ENCODE results near the gene NPFFR1.
"Not testable (repeated sequence)": the region's sequence is repeated elsewhere in the genome, so short reads cannot be mapped to it uniquely, and the experiment has no call there.

NPFFR1 gene

DNA sequence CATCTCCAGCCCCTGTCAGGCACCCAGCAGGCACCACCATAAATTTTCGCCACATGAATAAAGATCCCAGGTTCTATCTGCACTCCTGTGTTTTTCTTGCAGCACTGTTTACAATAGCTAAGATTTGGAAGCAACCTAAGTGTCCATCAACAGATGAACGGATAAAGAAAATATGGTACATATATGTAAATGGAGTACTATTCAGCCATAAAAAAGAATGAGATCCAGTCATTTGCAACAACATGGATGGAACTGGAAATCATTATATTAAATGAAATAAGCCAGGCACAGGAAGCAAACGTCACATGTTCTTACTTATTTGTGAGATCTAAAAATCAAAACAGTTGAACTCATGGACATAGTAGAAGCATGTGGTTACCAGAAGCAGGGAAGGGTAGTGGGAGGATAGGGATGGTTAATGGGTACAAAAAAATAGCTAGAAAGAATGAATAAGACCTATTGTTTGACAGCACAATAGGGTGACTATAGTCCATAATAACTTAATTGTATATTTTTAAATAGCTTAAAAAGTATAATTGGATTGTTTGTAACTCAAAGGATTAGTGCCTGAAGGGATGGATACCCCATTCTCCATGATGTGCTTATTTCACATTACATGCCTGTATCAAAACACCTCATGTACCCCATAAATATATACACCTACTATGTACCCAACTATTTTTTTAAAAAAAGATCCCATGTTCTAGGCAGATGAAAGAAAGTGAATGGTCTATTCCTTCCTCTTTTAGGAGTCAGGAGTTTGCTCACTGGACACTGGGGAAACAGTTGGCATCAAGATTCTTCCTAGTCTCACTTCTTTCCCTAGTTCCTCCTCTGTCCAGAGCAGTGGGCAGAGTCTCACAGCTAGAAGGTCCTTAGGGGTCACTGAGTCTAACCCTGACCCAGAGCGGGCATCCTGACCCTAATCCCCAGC is 1.0 kb upstream of the NPFFR1 start:
- no peak for DNase-seq

DNA sequence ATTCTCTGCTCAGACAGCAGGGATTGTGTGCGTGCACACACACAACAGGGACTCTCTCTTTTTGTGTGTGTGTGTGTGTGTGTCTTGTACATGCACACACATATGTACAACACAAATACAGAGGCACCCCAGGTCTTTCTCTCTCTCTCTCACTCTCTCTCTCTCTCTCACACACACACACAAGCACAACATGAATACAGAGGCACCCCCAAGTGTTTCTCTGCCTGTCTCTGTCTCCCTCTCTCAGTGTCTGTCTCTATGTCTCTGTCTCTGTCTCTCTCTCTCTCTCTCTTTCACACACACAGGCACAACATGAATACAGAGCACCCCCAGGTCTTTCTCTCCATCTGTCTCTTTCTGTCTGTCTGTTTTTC is 746 bp downstream of the NPFFR1 start:
- no peak for DNase-seq

DNA sequence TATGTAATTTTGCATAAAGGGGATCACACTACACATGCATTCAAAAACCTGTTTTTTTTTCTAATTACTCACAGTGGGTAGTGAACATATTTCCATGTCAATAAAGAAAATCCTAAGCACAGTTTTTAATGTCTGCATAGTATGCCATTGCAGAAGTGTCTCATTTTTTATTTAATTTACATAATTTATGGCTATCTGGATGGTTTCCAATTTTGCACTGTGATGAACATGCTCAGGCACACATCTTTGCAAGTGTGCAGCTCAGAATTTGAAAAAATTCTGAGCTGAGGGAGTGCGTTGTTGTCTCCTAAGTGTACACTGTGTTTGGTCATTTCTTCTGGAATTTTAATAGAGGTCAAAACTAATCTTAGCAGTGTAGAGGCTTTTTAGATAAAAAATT is 2.2 kb downstream of the NPFFR1 start:
- no peak for DNase-seq

DNA sequence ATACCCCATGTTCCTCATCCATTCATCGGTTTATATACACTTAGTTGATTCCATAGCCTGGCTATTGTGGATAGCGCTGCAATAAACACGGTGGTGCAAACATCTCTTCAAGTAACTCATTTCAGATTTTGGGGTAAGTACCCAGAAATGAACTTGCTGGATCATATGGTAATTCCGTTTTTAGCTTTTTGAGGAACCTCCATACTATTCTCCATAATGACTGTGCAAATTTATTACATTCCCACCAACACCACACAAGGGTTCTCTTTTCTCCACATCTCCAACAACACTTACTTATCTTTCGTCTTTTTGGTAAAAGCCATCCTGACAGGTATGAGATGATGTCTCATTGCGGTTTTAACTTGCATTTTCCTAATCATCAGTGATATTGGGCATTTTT is 3.7 kb downstream of the NPFFR1 start:
- DNase-seq = no peak

DNA sequence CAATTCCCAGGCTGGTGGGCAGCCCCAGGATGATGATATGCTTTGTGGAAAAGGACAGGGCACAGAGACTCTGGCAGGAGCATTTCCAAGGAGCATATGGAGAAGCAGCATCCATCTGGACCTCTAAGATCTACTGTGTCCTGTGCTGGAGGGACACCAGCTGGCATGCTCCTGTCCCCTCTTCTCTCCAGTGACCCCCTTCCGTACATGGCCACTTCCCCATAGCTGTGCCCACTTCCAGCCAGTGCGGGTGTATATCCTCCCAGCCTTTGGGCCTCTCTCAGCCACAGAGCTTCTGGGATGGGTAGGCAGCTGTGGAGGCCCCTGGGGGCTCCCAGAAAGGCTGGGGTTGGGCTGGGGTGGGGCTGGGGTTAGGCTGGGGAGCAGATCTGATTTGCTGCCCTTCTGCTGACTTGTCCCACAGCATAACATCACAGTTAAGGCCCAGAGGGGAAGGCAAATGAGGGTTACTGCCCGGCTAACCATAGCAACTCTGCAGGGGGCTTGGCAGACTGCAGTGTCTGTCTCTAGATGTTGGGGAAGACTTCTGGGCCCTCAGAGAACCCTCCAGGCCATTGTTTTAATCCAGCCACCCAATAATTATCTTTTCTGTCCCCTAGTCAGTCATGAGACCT is 6.3 kb downstream of the NPFFR1 start:
- DNase-seq = no peak

DNA sequence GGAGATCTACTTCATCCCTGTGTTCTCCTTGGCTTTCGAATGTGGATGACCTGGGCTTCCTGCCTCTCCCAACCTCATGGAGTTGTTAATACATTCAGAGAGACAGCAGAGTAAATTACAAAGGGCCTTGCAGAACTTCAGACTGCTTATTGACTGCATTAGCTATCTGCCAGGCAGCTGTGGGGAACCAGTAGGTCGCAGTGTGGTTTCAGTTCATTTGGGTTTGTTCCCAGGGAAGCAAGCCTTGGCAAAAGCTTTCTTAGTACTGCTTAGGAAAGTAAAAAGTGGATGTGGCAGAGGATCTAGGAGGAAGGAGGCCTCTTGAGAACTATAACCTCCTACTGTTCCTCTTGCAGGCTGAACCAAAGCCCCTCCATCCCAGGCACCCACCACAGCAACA is 9.2 kb downstream of the NPFFR1 start:
- peak; percentile 45 for DNase-seq

DNA sequence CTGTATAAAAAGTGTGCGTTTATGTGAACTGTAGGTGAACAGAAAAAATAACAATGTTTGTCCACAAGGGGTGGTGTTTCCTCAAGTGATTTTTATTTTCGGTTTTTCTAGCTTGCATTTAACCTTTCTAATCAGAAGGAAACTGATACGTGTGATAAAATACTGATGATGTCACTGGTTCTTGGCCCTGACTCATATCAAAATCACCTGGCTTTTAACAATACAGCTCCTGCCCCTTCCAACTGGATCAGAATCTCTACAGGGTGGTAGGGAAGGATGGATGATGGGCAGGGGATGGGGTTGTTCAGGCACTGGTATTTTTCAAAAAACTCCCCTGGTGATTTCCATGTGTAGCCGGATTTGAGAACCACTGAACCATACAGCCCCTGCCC is 10.9 kb downstream of the NPFFR1 start:
- no peak for DNase-seq

DNA sequence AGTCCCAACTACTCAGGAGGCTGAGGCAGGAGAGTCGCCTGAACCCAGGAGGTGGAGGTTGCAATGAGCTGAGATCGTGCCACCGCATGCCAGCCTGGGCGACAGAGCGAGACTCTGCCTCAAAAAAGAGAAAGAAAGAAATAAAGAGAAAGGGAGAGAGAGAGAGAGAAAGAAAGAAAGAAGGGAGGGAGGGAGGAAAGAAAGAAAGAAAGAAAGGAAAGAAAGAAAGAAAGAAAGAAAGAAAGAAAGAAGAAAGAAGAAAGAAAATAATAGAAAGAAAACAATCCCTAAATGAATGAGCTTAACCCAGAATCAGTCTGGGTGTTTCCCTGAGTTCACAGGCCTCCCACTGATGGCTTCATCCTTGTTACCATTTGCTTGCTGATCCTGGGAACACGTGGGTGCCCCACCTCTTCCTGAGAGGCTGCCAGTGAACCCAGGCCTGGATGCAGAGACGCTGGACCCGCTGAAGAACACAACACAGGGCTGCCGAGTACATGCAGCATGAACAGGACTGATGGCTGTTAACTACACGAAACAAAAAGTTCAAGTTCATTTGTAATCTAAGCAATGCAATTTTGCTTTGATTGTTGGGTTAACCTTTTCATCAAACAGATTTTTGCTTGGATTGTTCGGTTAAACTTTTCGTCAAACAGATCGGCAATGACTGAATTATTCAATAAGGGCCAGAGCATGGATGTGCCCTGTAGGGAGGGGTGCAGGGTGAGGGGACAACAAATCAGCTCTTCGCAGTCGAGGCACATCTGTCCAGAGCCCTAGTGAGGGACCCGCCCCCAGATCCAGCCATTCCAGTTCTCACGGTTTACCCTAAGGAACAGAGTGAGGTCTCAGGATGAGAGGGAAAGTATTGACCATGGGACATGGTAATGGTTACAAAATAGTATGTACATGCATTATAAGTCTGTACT is 11.5 kb downstream of the NPFFR1 start:
- DNase-seq = no peak

DNA sequence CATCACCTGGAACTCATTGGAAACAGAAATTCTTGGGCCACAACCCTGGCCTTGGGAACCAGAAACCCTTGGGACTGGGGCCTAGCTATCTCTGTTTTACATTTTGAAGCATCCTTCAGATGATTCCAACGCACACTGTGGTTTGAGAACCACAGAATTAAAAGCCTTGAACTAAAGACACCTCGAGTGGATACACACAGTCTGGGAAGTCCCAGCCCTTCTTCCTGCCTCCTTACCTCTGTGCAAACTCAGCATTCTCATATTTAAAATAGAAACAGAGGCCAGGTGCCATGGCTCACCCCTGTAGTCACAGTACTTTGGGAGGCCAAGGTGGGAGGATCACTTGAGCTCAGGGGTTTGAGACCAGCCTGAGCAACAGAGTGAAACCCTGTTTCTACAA is 12.9 kb downstream of the NPFFR1 start:
- DNase-seq = no peak

DNA sequence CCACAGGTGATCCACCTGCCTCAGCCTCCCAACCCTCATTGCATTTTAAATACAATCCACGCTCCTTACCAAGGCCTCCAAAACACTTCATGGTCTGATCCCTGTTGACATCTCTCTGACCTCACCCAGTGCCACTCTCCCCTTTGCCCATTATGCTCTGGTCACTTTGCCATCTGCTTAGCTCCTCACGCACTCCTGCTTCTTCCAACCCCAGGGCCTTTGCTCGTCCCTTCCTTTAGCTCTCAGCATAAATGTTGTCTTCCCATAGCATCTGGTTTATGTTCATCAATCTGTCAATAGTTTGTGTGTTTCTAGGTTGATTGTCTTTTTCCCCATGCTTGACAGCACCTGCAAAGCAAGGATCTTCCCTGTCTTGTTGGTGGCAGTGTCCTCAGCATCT is 14.1 kb downstream of the NPFFR1 start:
- DNase-seq = no peak

DNA sequence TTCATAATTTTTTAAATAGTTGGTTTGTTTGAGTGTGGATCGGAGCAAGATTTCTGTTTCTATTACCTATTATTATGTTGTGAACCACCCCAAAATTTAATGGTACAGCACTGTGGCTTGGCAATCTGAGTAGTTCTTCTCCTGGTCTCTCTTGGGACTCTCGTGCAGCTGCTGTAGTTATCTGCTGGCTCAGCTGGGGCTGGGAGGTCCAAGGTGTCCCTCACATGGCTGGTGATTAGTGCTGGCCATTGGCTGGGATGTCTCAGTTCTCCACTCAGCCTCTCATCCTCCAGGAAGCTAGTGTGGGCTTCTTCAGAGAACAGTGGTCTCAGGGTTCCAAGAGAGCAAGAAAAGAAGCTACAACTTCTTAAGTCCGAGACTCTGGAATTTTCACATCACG is 15.4 kb downstream of the NPFFR1 start:
- no peak for DNase-seq

DNA sequence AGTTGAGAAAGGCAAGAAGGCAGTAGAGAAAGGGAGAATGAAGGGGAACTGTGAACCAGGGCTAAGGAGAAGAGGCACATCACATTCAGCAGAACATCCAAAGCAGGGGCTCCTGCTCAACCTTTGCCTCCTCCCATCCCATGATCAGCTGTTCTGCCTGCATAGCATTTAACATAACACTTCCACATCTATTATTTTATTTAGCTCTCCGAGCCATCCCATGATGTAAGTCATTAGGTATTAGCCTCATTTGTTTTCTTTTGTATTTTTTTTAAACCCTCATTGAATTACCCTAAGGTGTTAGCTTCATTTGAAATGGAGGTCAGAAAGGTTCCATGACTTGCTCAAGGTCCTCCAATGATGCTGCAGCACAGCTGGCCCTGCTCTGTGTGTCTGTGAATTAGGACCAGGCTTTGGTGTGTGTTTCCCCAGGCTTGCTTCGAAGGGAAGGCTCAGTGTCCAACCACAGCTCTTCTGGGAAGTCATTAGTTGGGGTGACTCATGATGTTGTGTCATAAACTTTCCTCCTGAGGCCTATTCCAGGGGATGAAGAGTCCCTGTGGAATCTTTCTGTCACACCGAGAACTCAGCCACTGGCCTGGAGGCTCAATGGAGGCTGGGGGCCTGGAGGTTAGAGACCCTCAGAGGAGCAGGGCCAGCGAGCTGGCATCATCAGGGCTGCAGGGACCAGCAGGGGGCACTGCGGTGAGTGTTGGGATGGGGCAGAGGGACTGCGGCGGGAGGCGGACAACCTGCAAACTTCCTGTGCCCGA is 16.5 kb downstream of the NPFFR1 start:
- peak; percentile 92 for DNase-seq

DNA sequence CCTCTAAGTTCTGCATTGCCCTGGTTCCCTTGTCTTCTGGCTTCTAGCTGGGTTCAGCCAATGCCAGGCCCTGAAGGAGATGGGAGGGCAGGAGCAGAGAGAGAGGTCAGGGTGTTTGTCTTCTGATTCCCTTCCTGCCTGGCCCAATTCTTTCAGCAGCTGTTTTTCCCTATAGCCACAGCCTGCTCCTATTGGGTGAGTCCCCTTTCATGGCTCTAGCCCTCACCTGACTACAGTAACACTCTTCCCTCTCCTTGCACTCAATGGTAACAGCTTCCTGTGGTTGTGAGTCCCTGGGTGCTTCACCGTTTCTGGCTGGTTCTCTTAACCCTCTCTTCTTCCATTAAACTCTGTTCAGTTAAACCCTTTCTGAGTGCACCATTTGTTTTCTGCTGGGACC is 17.1 kb downstream of the NPFFR1 start:
- DNase-seq = no peak

DNA sequence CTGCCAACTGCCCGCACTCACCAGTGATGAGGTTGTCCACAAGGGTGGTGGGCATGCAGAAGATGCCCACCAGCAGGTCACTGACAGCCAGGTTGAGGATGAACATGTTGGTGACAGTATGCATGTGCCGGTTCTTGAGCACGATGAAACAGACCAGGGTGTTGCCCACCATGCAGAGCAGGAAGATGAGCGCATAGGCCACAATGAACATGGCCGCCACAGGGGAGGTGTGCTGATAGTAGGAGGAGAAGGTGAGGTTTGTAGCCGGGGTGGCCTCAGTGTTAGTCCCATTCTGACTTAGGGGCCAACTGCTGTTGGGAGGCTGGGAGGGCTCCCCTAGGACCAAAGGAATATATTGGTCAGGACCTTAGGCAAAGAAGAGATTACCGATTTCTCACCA is 17.7 kb downstream of the NPFFR1 start:
- DNase-seq = no peak

DNA sequence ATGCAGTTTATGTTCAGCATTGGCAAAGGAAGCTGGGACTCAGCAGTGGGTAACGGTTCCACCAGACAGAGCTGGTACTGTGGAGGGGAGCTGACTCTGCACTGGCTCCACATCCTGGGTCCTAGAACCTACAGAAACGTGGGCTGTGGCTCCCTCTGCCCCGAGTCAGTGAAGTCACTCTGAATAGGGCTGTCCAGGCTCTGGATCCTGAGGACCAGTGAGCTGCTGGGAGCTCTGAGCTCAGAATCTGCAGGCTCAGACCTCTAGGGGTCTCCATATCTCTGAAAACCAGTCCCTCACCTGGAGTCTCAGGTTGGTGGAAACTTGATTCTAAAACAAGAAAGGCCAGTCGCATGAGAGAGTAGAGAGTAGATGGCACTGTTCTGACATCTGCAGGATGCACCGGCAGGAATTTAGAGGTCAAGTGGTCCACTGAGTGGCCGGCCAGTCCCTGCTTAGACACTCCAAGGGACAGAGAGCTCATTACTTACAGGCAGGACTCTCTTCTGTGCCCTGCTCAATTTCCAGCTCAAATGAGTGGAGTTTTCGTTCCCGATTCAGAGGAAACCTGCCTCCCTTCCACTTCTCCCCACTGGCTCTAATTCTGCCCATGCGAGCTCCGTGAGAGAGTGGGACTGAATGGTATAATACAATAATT is 18.6 kb downstream of the NPFFR1 start:
- DNase-seq = no peak

DNA sequence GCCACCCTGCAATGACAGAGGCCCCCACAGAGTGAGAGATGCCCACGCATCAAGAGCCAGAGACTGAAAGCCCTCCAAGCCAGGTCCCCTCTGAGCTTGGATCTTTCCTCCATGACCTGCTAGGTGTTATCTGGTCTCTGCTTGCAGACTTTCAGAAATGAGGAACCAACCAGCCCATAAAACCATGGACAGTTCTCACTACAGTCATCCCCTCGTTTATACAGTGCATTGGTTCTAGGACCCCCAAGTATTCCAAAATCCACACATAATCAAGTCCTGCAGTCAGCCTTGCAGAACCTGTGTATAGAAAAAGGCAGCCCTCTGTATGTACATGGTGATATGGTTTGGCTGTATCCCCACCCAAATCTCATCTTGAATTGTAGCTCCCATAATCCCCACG is 23.1 kb downstream of the NPFFR1 start:
- no peak for DNase-seq

DNA sequence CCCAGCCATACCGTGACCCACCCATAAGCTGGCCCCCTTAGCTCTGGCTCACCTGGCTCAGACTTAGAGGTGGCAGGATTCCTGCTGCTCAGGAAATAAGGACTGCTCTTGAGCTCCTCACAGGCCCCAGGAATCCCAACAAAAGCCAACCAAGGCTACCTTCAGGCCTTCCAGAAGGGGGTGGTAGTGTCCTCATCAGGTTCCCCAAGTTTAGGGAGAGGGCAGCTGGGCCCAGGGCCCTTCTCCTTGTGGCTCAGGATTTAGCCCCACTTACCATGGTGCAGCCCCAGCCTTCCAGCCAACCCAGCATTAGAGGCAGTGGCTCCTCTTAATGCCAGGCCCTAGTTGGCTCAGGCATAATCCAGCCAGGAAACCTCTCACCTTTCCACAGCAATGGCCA is 23.5 kb downstream of the NPFFR1 start:
- no peak for DNase-seq

DNA sequence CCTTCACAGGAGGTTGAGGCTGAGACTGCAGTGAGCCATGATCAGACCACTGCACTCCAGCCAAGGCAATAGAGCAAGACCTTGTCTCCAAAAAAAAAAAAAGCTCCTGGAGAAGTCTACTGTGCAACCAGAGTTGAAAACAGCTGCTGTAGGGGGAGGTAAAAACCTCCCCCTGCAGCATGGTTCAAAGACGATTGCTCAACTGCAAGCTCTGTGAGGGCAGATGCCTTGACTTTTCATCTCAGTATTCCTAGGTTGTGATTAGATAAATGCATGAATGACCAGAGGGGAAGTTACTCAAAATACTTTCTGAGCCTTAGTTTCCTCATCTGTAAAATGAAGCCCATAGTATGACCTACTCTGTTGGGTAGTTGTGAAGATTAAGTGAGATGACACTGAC is 25.6 kb downstream of the NPFFR1 start:
- DNase-seq = no peak

DNA sequence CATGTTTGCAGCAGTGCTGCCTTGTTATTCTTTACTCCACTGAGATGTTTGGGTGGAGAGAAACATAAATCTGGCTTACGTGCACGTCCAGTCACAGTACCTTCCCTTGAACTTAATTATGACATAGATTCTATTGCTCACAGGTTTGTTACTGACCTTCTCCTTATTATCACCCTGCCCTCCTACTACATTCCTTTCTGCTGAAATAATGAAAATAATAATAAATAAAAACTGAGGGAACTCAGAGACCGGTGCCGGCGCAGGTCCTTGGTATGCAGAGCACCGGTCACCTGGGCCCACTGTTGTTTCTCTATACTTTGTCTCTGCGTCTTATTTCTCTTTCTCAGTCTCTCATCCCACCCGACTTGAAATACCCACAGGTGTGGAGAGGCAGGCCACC is 26.0 kb downstream of the NPFFR1 start:
- not testable (repeated sequence) for DNase-seq

DNA sequence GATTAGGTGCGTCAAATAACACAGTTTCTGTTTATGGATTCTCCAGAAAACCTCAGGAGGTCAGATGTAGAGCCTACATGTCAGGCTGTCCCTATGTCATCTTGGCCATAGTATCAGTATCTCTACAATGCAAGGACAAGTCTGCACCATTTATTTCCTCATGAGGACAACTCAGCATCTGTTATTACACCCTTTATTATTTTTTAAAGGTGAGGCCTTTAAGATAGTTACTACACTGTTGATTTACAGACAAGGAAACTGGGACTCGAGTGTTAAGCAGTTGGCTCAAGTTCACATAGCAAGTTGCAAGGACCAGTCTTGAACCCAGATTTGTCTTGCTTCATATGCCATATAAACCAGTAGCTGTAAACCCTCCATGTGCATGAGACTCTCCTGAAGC is 27.3 kb downstream of the NPFFR1 start:
- DNase-seq = no peak

DNA sequence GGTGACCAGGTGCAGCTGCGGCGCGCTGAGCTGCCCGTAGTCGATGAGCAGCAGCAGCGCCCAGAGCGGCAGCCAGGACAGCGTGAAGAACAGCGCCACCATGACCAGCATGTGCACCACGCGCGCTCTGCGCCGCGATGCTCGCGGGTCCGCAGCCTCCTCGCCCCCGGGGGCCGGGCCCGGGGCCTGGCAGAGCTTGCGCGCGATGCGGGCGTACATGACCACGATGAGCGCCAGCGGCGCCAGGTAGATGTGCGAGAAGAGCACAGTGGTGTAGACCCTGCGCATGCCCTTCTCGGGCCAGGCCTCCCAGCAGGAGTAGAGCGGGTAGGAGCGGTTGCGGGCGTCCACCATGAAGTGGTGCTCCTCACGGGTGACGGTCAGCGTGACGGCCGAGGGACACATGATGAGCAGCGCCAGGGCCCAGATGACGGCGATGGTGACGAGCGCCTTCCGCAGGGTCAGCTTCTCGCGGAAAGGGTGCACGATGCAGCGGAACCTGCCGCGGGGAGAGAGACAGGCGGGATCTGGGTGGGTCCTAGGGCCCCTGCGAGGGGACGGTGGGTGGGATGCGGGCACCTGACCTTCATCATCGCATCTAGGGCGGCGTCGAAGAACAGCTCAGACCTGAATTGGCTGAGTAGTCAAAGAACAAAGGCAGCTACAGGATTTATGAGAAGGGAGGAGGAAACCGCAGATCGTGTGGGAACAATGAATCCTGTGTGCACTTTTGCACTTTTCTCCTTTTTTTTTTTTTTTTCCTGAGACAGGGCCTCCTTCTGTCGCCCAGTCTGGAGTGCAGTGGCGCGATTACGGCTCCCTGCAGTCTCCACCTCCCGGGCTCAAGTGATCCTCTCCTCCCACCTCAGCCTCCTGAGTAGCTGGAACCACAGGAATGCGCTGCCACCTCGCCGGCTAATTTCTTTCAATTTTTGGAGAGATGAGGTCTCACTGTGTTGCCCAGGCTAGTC is 28.2 kb downstream of the NPFFR1 start:
- peak; percentile 21 for DNase-seq

Data from fibroblast of upper back skin (primary cell).